GM21381 (cell line): ENCODE data around the gene SLC38A11.

ENCODE experiments used
- ATAC-seq: cut with Tn5 transposase; IDR thresholded peaks from one replicate; pipeline ENCODE4 v1.9.1; 2021; ENCODE audit warnings: mild to moderate bottlenecking, moderate library complexity; ENCODE audit not compliant: unreplicated experiment

SLC38A11 gene

DNA sequence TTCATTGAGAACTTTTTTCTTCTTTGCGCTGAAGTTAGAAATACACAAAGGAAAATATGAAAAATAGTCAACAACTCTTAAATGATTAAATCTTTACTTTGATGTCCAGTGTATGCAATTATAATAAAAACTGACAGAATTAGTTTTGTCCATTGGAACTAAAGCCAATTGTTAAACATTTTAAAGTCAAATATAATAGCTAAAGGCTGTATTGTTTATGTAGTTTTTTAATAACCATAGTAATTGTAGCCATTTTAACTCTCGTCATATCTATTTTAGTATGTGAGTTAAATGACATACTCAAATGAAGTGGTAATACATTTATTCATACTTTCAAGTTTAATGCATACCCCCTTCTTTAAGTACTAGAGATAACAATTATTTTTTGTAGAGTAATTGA lies 109.0 kb downstream of the SLC38A11 start:
- ATAC-seq: no peak
